HepG2 (cell line): ENCODE data around the gene KREMEN1. TPM values are rescaled to one million over a fixed set of nuclear protein-coding genes. Genes with fewer than 3 reads are reported as not detected.

Experiments
- CHCHD3 ChIP-seq: sonication (generic); formaldehyde crosslinking; IDR thresholded peaks from 2 replicates; pipeline ENCODE4 v1.8.0; 2022; ENCODE audit warnings: mild to moderate bottlenecking, missing genetic modification reagents, moderate library complexity
- ERF ChIP-seq: IDR thresholded peaks from 2 replicates; pipeline ENCODE4 v1.6.1; 2018; ENCODE audit warnings: missing biosample characterization, missing genetic modification reagents
- GATAD2A ChIP-seq: IDR thresholded peaks from 2 replicates; pipeline ENCODE4 v1.6.1; 2016
- HCFC1 ChIP-seq: fragments of 150-350 bp; IDR thresholded peaks from 2 replicates; pipeline ENCODE4 v1.6.1; 2014; ENCODE audit warnings: low read depth, low read length
- HMG20B ChIP-seq: conservative IDR thresholded peaks from 2 replicates; pipeline ENCODE4 v1.6.1; 2016; ENCODE audit warnings: missing genetic modification reagents, missing compliant biosample characterization
- HOXA3 ChIP-seq: sonication (generic); formaldehyde crosslinking; IDR thresholded peaks from 2 replicates; pipeline ENCODE4 v1.5.0; 2020; ENCODE audit warnings: missing genetic modification reagents
- MED8 ChIP-seq: sonication (generic); formaldehyde crosslinking; IDR thresholded peaks from 2 replicates; pipeline ENCODE4 v1.8.1; 2023; ENCODE audit warnings: mild to moderate bottlenecking, missing genetic modification reagents; ENCODE audit not compliant: insufficient replicate concordance
- PHF20 ChIP-seq: sonication (generic); formaldehyde crosslinking; IDR thresholded peaks from 2 replicates; pipeline ENCODE4 v1.5.0; 2020; ENCODE audit warnings: mild to moderate bottlenecking, missing genetic modification reagents
- POLR2AphosphoS2 ChIP-seq: IDR thresholded peaks from 2 replicates; pipeline ENCODE4 v1.6.1; 2011; ENCODE audit warnings: low read depth, low read length, improper control_type of control experiment
- ZNF17 ChIP-seq: sonication (generic); formaldehyde crosslinking; IDR thresholded peaks from 2 replicates; pipeline ENCODE4 v1.5.0; 2020; ENCODE audit warnings: mild to moderate bottlenecking, missing genetic modification reagents
- ZNF205 ChIP-seq: IDR thresholded peaks from 2 replicates; pipeline ENCODE4 v1.6.1; 2018; ENCODE audit warnings: missing biosample characterization, missing genetic modification reagents
- ZNF501 ChIP-seq: sonication (generic); formaldehyde crosslinking; IDR thresholded peaks from 2 replicates; pipeline ENCODE4 v1.5.1; 2020; ENCODE audit warnings: mild to moderate bottlenecking, moderate library complexity, missing genetic modification reagents
- ZNF557 ChIP-seq: sonication (generic); formaldehyde crosslinking; IDR thresholded peaks from 2 replicates; pipeline ENCODE4 v1.4.0; 2020; ENCODE audit warnings: missing genetic modification reagents
- ZNF644 ChIP-seq: IDR thresholded peaks from 2 replicates; pipeline ENCODE4 v1.6.1; 2016; ENCODE audit warnings: low read depth
- ZNF790 ChIP-seq: sonication (generic); formaldehyde crosslinking; IDR thresholded peaks from 2 replicates; pipeline ENCODE4 v1.8.0; 2022; ENCODE audit warnings: missing genetic modification reagents, mild to moderate bottlenecking, borderline replicate concordance
- ZSCAN5A ChIP-seq: sonication (generic); formaldehyde crosslinking; IDR thresholded peaks from 2 replicates; pipeline ENCODE4 v1.8.0; 2022; ENCODE audit warnings: mild to moderate bottlenecking, missing genetic modification reagents, borderline replicate concordance
- polyA plus RNA-seq, 8 experiments: library from polyadenylated mRNA; depleted of rRNA in 3 of 8; stranded (reverse) in 7 of 8; unstranded in 1 of 8; fragments of >200 nt; fragmentation: Illumina TruSeq in 4 of 8; extraction: Trizol in 4 of 8; gene quantifications; 2 replicates each; pipeline versions ENCODE4 v1.2.1 to v1.2.3, GENCODE V29; 2011 to 2016; ENCODE audit warnings: low read depth in 4 of 8, missing spikeins in 1 of 8, mixed read lengths in 1 of 8; ENCODE audit not compliant: insufficient read depth in 1 of 8
- total RNA-seq, 5 experiments: library from RNA; depleted of rRNA; stranded (reverse); fragments of >200 nt; fragmentation: Illumina TruSeq; extraction: Trizol; gene quantifications; 2 replicates each; pipeline ENCODE4 v1.2.3, GENCODE V29; 2016; ENCODE audit warnings: low read depth in 1 of 5
- TF ChIP-seq, protein P1 (sequence below), 2 experiments: sonication (generic) in 1 of 2; formaldehyde crosslinking in 1 of 2; IDR thresholded peaks; 2 replicates each; pipeline versions ENCODE4 v1.4.0 to v1.6.1; 2016 to 2020; ENCODE audit warnings: borderline replicate concordance in 1 of 2, low read depth in 1 of 2, mild to moderate bottlenecking in 1 of 2, missing genetic modification reagents in 1 of 2
- TF ChIP-seq, protein P2 (sequence below): sonication (generic); formaldehyde crosslinking; IDR thresholded peaks from 2 replicates; pipeline ENCODE4 v1.4.0; 2020; ENCODE audit warnings: missing genetic modification reagents, mild to moderate bottlenecking, borderline replicate concordance
- TF ChIP-seq, protein P3 (sequence below): sonication (generic); formaldehyde crosslinking; IDR thresholded peaks from 2 replicates; pipeline ENCODE4 v1.4.0; 2020; ENCODE audit warnings: missing genetic modification reagents, borderline replicate concordance
- TF ChIP-seq, protein P4 (sequence below): sonication (generic); formaldehyde crosslinking; IDR thresholded peaks from 2 replicates; pipeline ENCODE4 v1.5.0; 2020; ENCODE audit warnings: missing genetic modification reagents

Gene KREMEN1
- total and polyA plus RNA-seq, 2 of the 13 experiments (the other 11 are each of a cell fraction or from before 2014, with no cell fraction given) = 9.8 to 13.8 TPM

DNA sequence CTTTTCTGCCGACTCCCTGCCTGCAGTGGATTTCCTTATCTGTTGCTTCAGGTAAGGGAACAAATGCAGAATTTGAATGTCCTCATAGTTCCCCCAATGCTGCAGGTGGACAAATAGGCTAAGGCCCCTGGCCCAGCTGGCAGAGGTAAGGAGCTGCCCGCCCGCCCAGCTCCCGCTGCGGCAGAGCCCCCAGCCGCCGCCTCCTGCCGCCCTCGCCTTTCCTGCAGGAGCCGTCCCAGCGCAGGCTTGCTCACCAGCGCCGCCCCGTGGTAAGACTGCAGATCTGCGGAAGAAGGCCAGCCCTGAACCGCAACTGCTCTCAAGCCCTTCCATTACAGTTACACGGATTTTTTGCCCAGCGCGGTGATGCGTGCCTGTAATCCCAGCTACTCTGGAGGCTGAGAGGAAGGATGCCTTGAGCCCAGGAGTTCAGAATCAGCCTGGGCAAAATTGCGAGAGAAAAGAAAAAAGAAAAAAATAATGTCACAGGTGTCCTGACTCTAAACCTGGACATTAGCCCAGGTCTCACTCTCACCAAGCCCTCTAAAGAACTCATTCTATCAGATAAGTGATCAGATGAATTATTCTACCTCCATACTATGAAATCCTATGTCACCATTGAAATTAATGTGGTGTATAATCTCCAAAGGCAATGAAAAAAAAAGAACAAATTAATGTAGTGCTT, 81.7 kb downstream of the KREMEN1 start (continued):
- TF ChIP-seq, protein P1, sequence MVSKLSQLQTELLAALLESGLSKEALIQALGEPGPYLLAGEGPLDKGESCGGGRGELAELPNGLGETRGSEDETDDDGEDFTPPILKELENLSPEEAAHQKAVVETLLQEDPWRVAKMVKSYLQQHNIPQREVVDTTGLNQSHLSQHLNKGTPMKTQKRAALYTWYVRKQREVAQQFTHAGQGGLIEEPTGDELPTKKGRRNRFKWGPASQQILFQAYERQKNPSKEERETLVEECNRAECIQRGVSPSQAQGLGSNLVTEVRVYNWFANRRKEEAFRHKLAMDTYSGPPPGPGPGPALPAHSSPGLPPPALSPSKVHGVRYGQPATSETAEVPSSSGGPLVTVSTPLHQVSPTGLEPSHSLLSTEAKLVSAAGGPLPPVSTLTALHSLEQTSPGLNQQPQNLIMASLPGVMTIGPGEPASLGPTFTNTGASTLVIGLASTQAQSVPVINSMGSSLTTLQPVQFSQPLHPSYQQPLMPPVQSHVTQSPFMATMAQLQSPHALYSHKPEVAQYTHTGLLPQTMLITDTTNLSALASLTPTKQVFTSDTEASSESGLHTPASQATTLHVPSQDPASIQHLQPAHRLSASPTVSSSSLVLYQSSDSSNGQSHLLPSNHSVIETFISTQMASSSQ (IDR thresholded peaks at IDR 0.05; ENCODE audit: low read depth) = no peak
- TF ChIP-seq, protein P1 (CRISPR knock-in tag; IDR thresholded peaks at IDR 0.05; ENCODE audit: borderline replicate concordance) = no peak
- TF ChIP-seq ZNF790 (no peak), ZNF644 (no peak), ZSCAN5A (CRISPR knock-in tag) (no peak), ZNF205 (CRISPR knock-in tag) (peak; percentile 83), POLR2AphosphoS2 (no peak), HOXA3 (no peak), CHCHD3 (no peak), ZNF557 (CRISPR knock-in tag) (no peak), GATAD2A (CRISPR knock-in tag) (peak; percentile 43; the same call in 1 of the 2 replicates), ZNF17 (CRISPR knock-in tag) (no peak), HMG20B (CRISPR knock-in tag) (no peak), ZNF501 (CRISPR knock-in tag) (peak; percentile 38; the same call in 1 of the 2 replicates), PHF20 (CRISPR knock-in tag) (no peak), ERF (CRISPR knock-in tag) (peak; percentile 50; the same call in 1 of the 2 replicates), MED8 (CRISPR knock-in tag) (peak; percentile 55), HCFC1 (no peak)
- TF ChIP-seq, protein P2, sequence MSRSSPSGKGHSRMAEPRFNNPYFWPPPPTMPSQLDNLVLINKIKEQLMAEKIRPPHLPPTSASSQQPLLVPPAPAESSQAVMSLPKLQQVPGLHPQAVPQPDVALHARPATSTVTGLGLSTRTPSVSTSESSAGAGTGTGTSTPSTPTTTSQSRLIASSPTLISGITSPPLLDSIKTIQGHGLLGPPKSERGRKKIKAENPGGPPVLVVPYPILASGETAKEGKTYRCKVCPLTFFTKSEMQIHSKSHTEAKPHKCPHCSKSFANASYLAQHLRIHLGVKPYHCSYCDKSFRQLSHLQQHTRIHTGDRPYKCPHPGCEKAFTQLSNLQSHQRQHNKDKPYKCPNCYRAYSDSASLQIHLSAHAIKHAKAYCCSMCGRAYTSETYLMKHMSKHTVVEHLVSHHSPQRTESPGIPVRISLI = no peak
- TF ChIP-seq, protein P3, sequence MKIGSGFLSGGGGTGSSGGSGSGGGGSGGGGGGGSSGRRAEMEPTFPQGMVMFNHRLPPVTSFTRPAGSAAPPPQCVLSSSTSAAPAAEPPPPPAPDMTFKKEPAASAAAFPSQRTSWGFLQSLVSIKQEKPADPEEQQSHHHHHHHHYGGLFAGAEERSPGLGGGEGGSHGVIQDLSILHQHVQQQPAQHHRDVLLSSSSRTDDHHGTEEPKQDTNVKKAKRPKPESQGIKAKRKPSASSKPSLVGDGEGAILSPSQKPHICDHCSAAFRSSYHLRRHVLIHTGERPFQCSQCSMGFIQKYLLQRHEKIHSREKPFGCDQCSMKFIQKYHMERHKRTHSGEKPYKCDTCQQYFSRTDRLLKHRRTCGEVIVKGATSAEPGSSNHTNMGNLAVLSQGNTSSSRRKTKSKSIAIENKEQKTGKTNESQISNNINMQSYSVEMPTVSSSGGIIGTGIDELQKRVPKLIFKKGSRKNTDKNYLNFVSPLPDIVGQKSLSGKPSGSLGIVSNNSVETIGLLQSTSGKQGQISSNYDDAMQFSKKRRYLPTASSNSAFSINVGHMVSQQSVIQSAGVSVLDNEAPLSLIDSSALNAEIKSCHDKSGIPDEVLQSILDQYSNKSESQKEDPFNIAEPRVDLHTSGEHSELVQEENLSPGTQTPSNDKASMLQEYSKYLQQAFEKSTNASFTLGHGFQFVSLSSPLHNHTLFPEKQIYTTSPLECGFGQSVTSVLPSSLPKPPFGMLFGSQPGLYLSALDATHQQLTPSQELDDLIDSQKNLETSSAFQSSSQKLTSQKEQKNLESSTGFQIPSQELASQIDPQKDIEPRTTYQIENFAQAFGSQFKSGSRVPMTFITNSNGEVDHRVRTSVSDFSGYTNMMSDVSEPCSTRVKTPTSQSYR (CRISPR knock-in tag) = no peak
- TF ChIP-seq, protein P4, sequence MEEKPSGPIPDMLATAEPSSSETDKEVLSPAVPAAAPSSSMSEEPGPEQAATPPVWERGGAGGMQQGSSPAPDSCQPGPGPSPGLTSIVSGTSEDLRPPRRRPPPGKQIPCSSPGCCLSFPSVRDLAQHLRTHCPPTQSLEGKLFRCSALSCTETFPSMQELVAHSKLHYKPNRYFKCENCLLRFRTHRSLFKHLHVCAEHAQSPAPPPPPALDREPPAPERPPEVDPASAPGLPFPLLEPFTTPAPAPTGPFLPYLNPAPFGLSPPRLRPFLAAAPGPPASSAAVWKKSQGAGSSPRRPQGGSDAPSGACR = no peak
